GM21723 (cell line): ENCODE results near the gene NELFB.

Source experiments
- ATAC-seq: cut with Tn5 transposase; IDR thresholded peaks from one replicate; pipeline ENCODE4 v1.9.1; 2021; ENCODE audit warnings: mild to moderate bottlenecking, moderate library complexity; ENCODE audit not compliant: unreplicated experiment

NELFB gene

GRCh38 chr9:137313326-137313936 is 58.3 kb downstream of the NELFB start:
- no peak for ATAC-seq

GRCh38 chr9:137313956-137314560 is 58.9 kb downstream of the NELFB start:
- ATAC-seq = no peak

GRCh38 chr9:137314561-137315560 is 59.7 kb downstream of the NELFB start:
- ATAC-seq = no peak

- ATAC-seq = no peak
Observed at GRCh38 chr9:137315581-137316011, 60.5 kb downstream of the NELFB start.

- no peak for ATAC-seq
Observed at GRCh38 chr9:137316012-137316981, 61.2 kb downstream of the NELFB start.

GRCh38 chr9:137317021-137317717 is 62.0 kb downstream of the NELFB start:
- ATAC-seq = no peak

GRCh38 chr9:137317718-137318511 is 62.8 kb downstream of the NELFB start:
- no peak for ATAC-seq

GRCh38 chr9:137318602-137319001 is 63.5 kb downstream of the NELFB start:
- no peak for ATAC-seq

- no peak for ATAC-seq
Observed at GRCh38 chr9:137319011-137319738, 64.0 kb downstream of the NELFB start.

GRCh38 chr9:137319739-137320551 is 64.8 kb downstream of the NELFB start:
- ATAC-seq = no peak

- no peak for ATAC-seq
Observed at GRCh38 chr9:137320555-137321384, 65.6 kb downstream of the NELFB start.

GRCh38 chr9:137321726-137322361 is 66.7 kb downstream of the NELFB start:
- no peak for ATAC-seq
